NCI-H345 treated with DMSO at 0.1 percent for 48 hours (cell line): ENCODE measurements around the gene FOS.

Source experiments
- DNase-seq: peaks from one replicate; lab custom pipeline; 2025; ENCODE audit not compliant: unreplicated experiment; lab: John Stamatoyannopoulos, UW

FOS gene

DNA sequence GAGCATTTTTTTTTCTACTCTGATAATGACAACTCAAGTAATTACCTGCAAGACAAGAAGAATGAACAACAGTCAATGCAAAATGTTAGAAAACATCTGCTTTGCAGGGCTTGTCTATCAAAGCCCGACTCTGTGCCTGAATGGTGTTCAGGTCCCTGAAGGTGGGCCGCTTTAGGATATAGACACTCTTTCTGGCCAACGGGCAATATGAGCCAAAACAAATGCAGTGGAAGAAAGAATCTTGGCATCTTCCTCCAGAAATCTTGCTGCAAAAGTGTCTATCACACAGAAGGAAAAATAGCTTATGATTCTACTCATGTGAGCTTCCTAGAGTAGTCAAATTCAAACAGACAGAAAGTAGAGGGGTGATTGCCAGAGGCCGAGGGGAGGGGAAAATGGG, 32.7 kb downstream of the FOS start:
- no peak for DNase-seq

DNA sequence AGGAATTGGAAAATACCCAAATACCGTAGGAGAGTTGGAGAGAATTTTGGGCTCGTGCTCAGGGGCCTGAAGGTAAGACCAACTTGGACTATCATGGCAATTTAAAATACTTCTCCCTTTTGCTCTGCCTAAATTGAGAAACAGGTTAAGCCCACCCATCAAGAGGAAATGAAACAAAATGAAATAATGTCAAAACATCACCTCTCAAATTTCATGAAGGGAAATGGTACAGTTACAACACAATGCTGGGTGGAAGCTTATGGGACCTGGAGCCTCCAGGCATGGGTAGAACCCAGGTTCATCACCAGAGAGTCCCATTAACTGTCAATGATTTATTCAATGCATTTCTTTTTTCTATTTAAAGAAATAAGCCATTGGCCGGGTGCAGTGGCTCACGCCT, 33.7 kb downstream of the FOS start:
- DNase-seq, result no peak

GRCh38 chr14:75313294-75313693, 34.7 kb downstream of the FOS start:
- DNase-seq, result no peak

DNA sequence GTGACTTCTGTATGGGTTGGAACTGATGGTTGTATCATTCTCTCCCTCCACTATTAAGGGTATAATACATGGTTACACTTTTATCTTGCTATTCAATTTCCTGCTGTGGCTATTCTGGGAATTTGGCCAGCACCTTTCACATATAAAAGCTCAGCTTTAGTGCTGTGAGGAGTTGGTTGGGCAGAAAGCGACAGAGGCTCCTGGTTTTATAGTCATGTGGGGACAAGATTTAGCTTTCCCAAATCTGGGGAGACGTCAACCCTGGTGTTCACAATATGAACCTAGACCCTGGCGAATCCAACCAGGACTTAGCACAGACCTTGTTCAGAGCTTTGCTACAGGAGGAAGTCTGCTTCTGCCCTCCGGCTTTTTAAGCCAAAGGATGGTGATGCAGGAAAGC, 36.5 kb downstream of the FOS start:
- DNase-seq, result no peak

GRCh38 chr14:75317148-75317547, 38.5 kb downstream of the FOS start:
- no peak for DNase-seq

DNA sequence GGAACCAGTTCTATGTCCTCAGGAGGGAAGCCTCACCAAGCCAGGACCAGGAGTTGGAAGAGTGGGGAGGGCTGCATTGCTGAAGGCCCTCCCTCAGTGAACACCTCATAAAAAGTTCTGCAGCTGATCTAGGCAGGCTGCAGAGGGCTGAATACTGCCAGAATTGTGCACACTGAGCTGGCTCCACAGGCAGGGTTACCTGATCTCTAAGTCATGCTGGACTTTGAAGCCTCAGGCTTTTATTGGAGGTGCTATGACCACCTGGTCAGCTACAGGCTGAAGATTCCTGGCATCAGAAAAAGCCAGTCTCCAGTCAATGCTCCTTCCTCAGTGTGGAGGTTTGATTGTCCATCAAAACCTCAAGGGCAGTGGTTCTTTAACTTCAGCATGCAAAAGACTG, 39.7 kb downstream of the FOS start:
- no peak for DNase-seq

GRCh38 chr14:75319021-75319420, 40.4 kb downstream of the FOS start:
- DNase-seq, result no peak

DNA sequence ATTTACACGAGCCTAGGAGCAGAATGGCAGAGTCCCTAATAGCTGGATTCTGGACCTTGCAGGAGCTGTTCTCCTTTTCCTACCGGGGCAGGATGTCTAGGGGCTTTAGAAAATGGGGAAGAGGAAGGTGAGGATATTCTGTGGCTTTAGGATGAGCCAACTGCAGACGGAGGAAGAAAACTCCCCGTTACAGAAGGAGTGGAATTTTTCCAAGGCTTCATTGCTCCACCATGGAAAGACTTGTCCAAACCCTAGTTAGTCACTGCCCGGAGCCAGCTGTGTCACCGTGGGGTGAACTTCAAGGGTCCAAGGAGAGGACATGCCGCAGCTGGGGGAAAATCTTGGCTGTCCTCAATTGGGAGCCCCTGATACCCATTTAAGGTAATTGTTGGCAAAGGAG, 41.6 kb downstream of the FOS start:
- DNase-seq, result no peak

DNA sequence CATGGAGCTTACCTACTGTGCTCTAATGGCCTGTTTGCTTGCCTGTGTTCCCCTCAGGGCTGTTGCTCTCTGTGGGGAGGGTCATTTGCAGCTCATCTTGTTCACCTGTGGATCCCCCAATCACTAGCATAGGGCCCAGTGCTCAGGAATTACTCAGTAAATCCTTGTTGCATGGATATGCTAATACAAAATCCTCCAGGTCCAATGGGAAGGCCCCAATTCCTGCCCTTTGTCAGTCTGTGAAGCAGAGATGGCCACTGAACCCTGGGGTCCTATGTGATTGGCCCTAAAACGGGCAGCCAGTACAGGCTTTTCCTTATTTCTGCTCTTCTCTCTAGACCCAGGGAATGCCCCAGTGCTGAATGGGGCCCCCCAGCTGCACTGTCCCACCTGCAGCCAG, 44.1 kb downstream of the FOS start:
- no peak for DNase-seq

- no peak for DNase-seq
Measured at GRCh38 chr14:75323571-75323970, 44.9 kb downstream of the FOS start.

- DNase-seq, result no peak
Measured at GRCh38 chr14:75328558-75329155, 50.0 kb downstream of the FOS start.

DNA sequence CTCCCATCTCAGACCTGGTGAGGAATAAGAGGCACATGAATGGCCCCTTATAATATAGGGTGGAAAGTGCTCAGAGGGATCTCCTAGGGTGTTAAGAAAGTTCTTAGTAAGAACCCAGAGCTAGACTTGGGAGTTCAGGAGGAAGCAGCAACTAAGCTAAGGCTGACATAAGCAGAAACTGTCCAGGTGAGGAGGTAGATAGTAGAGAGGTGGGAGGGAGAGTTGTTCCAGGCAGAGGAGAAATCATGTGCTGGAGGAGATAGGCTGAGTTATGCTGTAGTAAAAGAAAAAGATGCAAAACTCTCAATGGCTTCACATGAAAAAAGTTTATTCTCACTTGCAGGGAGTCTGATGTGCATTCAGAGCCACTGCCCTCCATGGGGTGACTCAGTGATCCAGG, 50.7 kb downstream of the FOS start:
- DNase-seq, result no peak

- no peak for DNase-seq
Measured at GRCh38 chr14:75331471-75331870, 52.8 kb downstream of the FOS start.
